B cell (primary cell): ENCODE data around the gene FYN.

Source experiments
- EZH2 ChIP-seq: IDR thresholded peaks from 2 replicates; pipeline ENCODE4 v1.6.1; 2012; ENCODE audit warnings: borderline replicate concordance, low read depth, mild to moderate bottlenecking, moderate library complexity, low read length; ENCODE audit not compliant: insufficient read depth, poor library complexity, severe bottlenecking
- TF ChIP-seq, protein P1 (sequence below): fragments of 200-600 bp; IDR thresholded peaks from one replicate; pipeline ENCODE4 v1.8.0; 2022; ENCODE audit warnings: antibody characterized with exemption, mild to moderate bottlenecking

DNA sequence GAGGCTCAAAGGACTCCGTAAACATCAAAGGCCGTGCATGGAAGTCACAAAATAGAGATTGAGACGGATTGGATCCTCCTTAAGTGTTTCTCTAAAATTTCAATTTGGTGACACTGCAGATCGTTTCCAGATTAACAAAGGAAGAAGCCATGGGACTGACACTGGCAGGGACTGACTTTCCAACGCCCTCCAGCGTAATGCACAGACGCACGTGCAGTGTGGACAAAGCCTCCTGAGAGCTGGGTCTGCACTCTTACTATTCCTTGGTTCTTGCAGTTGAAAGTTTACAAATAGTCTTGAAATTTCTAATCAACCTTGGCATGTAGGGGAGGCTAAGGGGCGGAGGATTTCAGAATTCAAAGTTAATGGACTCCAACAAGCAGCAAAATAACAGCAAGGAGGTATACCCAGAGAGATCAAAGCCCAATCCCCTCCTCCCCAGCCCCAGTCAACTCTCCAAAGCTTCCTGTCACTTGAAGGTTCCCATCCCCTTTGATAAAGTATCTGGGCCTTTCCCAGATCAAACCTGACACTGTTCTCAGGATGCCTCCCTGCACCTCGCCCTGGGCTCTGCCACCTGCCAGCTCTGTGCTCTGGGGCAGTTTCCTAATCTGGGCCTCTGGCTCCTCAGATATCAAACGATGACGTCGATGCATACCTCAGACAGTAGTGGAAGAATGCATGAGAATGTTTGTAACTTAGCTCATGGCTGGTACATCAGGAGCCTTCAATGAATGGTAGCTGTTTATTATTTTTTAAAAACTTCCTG is 161.1 kb downstream of the FYN start:
- TF ChIP-seq, protein P1, sequence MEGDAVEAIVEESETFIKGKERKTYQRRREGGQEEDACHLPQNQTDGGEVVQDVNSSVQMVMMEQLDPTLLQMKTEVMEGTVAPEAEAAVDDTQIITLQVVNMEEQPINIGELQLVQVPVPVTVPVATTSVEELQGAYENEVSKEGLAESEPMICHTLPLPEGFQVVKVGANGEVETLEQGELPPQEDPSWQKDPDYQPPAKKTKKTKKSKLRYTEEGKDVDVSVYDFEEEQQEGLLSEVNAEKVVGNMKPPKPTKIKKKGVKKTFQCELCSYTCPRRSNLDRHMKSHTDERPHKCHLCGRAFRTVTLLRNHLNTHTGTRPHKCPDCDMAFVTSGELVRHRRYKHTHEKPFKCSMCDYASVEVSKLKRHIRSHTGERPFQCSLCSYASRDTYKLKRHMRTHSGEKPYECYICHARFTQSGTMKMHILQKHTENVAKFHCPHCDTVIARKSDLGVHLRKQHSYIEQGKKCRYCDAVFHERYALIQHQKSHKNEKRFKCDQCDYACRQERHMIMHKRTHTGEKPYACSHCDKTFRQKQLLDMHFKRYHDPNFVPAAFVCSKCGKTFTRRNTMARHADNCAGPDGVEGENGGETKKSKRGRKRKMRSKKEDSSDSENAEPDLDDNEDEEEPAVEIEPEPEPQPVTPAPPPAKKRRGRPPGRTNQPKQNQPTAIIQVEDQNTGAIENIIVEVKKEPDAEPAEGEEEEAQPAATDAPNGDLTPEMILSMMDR = no peak
- no peak for TF ChIP-seq EZH2
